ENCODE results near the gene LEPR. TPM values are rescaled to one million over a fixed set of nuclear protein-coding genes. Genes with fewer than 3 reads are reported as not detected.
"Not testable (repeated sequence)": the region's sequence is repeated elsewhere in the genome, so short reads cannot be mapped to it uniquely, and the experiment has no call there.

The LEPR gene
- 3.3 and 3.6 TPM in 2 replicates for total RNA-seq

- intact Hi-C loops (cut with micrococcal nuclease): loop anchor here (1.0 to 10.0 kb wide), 21 partner anchors 11 to 2004 kb away; partner anchors contain the start of genes DNAI4, DNAJC6, JAK1 and MIER1
Observed at GRCh38 chr1:65420590-65421350, at the start of gene LEPR, which contains the start of gene LEPROT. TSS of gene LEPR (plus strand) at chr1:65420668. CDS start at chr1:65565566, 144,898 bp downstream. TSS of gene LEPROT (plus strand) at chr1:65420668. CDS start at chr1:65420725, 57 bp downstream.

GRCh38 chr1:65371544-65371943 is 48.9 kb upstream of the LEPR start:
- intact Hi-C loops (cut with micrococcal nuclease): no loop called here

DNA sequence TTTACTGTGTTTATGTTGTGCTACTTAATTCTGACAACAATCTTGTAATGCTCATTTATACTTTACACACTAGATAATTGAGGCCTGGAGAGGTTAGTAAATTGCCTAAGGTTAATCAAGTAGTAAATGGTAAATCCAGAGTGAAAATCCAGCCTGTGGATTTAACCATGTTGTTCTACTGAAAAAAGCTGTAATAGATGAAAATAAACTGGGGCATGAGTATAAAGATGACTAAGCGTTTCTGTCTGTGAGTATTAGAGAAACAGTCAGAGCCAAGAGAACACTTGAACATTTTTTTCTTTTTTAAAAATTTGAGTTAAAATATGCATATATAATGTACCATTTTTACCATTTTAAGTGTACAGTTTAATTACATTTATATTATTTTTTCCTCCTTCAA is 47.9 kb upstream of the LEPR start:
- intact Hi-C loops (cut with micrococcal nuclease): no loop called here

- intact Hi-C loops (cut with micrococcal nuclease): no loop called here
Observed at GRCh38 chr1:65377496-65378246, 42.8 kb upstream of the LEPR start.

- intact Hi-C loops (cut with micrococcal nuclease): no loop called here
Observed at GRCh38 chr1:65378247-65378946, 42.1 kb upstream of the LEPR start.

DNA sequence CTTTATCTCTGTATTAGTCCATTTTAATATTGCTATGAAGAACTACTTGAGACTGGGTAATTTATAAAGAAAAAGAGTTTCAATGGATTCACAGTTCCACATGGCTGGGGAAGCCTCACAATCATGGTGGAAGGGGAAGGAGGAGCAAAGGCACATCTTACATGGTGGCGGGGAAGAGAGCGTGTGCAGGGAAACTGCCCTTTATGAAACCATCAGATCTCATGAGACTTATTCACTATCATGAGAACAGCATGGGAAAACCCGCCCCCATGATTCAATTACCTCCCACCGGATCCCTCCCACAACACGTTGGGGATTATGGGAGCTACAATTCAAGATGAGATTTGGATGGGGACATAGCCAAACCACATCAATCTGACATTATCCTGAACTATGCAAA is 36.0 kb upstream of the LEPR start:
- intact Hi-C loops (cut with micrococcal nuclease): not testable (repeated sequence)

DNA sequence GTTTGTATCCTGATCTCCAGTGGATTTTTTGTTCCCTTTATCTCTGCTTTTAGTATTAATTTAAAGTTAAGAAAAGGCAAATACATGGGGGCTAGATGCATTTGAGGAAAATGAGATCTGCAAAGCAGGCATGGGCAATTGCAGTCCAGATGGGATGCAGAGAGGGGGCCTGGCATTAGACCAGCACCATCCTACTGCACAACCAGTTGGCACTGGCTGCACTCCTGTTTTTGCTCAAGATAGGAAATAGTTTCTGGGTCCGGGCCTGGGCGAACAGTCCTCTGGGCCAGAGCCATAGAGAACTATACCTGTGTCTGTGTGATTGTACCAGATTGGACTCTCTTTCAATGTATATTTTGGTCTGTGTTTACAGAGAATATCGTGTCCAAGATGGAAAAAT is 34.0 kb upstream of the LEPR start:
- intact Hi-C loops (cut with micrococcal nuclease): no loop called here

DNA sequence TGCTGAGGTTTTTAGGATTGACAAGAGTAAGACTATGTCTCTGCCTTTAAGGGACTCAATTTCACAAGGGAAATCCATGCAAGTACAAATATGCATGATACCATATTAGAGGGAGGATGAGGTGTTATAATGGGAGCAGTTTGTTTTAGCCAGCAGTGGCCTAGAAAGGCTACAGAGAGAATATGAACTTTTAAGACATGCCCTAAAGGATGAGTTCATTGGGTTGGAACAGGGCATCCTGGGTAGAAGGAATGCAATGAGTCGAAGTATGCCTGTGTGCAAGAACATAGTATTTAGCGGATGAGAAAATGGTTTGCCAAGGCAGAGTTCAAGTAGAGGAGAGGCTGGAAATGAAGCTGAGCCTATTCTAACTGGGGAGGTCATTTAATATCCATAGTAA is 32.6 kb upstream of the LEPR start:
- intact Hi-C loops (cut with micrococcal nuclease): no loop called here

DNA sequence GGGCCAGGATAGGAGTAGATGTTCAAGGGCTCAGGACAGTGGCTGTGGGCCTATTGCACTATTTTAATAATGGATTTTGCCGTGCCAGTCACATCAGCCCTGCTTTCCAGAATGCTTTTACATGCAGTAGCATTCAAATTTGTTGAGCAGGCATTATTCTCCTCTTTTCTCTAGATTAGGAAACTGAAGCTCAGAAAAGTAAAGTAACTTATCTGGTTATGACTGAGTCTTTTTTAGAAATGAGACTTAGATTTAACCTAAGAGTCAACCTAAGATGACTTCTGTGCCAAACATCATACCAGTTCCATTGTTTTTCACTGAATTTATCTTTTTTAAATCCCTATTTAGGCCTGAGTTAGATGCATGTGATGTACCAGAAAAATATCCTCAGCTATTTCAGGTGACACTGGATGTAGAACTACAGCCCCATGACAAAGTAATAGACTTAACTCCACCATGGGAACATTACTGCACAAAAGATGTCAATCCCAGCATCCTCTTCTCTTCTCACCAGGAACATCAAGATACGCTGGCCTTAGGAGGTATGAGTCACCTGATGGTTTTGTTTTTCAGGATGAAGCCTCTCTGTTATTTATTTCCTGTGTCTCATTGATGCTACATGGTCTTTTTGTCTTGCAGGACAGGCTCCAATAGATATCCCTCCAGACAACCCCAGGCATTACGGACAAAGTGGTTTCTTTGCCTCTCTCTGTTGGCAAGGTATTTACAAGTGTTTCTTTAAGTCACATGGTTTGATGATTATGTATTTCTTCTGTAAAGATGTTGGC is 31.4 kb upstream of the LEPR start:
- intact Hi-C loops (cut with micrococcal nuclease): no loop called here

- intact Hi-C loops (cut with micrococcal nuclease): loop anchor here (2.0 to 10.0 kb wide), 5 partner anchors 40 to 942 kb away; no protein-coding TSS in a partner anchor
Observed at GRCh38 chr1:65392497-65392896, 28.0 kb upstream of the LEPR start.

- intact Hi-C loops (cut with micrococcal nuclease): loop anchor here (1.0 to 10.0 kb wide), 7 partner anchors 27 to 941 kb away; partner anchors contain the start of genes LEPR and LEPROT
Observed at GRCh38 chr1:65393347-65393746, 27.1 kb upstream of the LEPR start.

DNA sequence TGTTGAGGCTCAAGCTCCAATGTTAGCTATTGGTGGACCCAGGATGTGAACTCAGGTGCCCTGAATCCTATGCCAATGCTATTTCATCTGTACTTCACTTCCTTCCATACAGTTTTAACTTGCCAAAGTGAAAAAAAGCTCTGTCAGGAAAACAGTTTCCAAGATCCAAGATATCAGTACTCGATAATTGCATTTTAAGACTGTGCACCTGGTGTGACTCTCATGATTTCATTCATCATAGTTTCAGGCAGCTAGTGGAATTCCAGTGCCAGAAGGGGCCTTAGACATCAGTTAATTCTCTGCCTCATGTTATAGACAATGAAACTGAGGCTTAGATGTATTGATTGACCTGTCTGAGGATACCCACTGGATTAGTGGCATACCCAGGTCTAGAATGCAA is 26.5 kb upstream of the LEPR start:
- intact Hi-C loops (cut with micrococcal nuclease): loop anchor here (1.0 to 10.0 kb wide), 7 partner anchors 26 to 941 kb away; partner anchors contain the start of genes LEPR and LEPROT

GRCh38 chr1:65395887-65396612 is 24.4 kb upstream of the LEPR start:
- intact Hi-C loops (cut with micrococcal nuclease): loop anchor here (5.0 to 10.0 kb wide), 3 partner anchors 184 to 939 kb away; no protein-coding TSS in a partner anchor

DNA sequence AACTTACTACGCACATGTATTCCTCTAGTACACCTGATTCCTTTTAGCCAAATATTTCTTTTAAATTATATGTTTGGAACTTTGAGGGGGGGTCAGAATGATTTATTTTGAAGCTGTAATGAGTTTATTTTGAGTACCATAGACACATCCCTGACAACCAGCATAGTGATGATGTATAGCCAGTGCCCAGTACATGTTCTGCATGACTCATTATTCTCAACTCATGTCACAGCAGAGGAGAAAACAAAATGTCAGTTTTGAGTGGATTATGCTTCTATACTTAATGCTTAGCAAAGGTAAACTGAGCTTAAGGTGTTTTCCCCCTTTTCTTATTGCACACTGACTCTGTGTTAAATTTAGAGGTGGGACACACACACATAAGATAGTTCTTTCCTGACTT is 22.4 kb upstream of the LEPR start:
- intact Hi-C loops (cut with micrococcal nuclease): loop anchor here (5.0 to 10.0 kb wide), 3 partner anchors 186 to 937 kb away; no protein-coding TSS in a partner anchor

DNA sequence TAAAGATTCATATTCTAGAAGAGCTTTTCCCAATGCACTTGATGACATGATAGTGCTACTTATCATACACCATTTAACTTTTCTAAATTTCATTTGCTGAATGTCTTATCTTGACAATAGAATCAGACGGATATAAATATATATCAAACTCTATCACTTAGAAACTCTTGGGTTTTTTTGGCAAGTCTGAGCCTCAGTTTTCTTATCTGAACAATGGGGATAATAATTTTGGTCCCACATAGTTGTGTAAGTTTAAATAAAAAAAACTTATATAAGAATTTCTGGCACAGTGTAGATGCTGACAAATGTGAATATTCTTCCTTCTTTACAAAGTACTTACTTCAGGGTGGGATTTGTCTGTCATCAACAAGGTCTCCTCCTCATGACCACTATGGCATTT is 21.5 kb upstream of the LEPR start:
- intact Hi-C loops (cut with micrococcal nuclease): loop anchor here (5.0 to 10.0 kb wide), 3 partner anchors 187 to 936 kb away; no protein-coding TSS in a partner anchor

DNA sequence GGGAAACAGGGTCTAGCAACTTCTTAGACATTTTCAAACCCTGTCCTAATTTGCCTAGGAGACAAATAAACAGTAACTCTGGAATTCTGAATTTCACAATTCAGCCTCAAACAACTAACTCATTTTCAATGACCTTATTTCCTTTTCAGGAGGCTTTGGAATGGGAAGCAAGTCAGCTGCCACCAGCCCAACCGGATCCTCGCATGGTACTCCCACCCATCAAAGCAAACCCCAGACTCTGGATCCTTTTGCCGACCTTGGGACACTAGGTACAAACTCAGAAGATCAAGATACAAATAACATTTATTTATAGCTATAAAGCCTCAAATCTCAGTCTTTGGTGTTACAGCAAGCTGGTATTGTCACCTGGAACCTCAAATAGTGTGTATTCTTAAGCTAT is 18.9 kb upstream of the LEPR start:
- intact Hi-C loops (cut with micrococcal nuclease): no loop called here

- intact Hi-C loops (cut with micrococcal nuclease): no loop called here
Observed at GRCh38 chr1:65404941-65405340, 15.5 kb upstream of the LEPR start.

DNA sequence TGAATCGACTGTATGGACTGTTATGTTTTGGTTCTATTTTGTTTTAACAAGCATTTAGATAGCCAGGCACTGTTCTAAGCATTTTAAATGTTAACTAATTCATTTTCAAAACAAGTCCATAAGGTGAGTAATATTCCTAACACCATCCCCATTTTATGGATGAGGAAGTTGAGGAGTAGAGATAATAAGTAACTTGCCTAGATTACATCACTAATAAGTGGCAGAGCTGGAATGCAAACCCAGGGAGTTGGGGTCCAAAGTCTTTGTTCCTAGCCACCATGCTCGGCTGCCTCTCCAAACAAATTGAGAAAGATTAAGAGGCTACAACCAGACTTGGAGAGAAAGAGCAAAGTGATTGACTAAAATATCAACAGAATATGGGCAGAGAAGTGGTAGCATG is 12.6 kb upstream of the LEPR start:
- intact Hi-C loops (cut with micrococcal nuclease): no loop called here

DNA sequence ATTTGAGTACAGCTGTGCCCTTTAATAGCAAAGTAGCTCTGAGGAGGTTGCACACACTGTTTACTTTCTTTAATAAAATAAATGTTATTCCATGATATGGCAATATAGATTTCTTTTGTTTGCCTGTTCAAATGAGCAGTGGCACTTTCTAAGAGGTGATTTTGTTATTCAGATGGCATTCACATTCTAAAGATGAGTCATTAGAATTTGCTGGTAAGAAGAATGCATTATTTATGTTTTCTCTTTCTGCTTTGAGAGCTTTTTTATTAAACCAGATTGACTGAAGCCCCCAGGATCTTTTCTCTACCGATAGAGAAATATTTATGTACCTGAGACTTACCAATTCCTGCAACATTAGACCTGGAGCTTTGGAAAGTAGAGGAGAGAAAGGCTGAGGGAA is 11.2 kb upstream of the LEPR start:
- intact Hi-C loops (cut with micrococcal nuclease): no loop called here

GRCh38 chr1:65409816-65410326 is 10.6 kb upstream of the LEPR start:
- intact Hi-C loops (cut with micrococcal nuclease): no loop called here

All from T-helper 1 cell treated with Interleukin-12 subunit alpha and Interleukin-12 subunit beta and Interleukin-4 antibody, amounts not matched to agents 30 ng/mL and 1 ng/mL, for 36 hours (primary cell).